ENCODE results near the gene CALCOCO1. TPM values are rescaled to one million over a fixed set of nuclear protein-coding genes. Genes with fewer than 3 reads are reported as not detected.

Gene CALCOCO1
- total and polyA plus RNA-seq, 2 experiments from 2014 or later, result 71.3 to 74.4 TPM

- Histone ChIP-seq H4K20me1 (ENCODE audit: insufficient read depth, poor library complexity, severe bottlenecking) (no peaks in the 10 kb centered on the region), H3K79me2 (no peaks in the 10 kb centered on the region), H2AFZ (no peak overlapping the region), H3K4me2 (no peak overlapping the region), H3K4me1 (ENCODE audit: insufficient read depth) (no peaks in the 10 kb centered on the region), H3K27ac (no peak overlapping the region), H3K36me3 (replicated peaks; ENCODE audit: insufficient read depth, low read depth) (no peaks in the 10 kb centered on the region), H3K4me3 (no peak overlapping the region), H3K27me3 (peaks cover 66% of the 10 kb centered on the region), H3K9me2 (replicated peaks; ENCODE audit: insufficient read depth) (no peaks in the 10 kb centered on the region), H3K9me3 (ENCODE audit: low read depth) (no peaks in the 10 kb centered on the region)
- DNase-seq (ENCODE audit: low spot score), result no peak
- TF ChIP-seq EZH2 (IDR thresholded peaks at IDR 0.05; ENCODE audit: borderline replicate concordance) (no peak), CTCF (IDR thresholded peaks at IDR 0.05; ENCODE audit: poor library complexity) (no peak), EZH2phosphoT487 (IDR thresholded peaks at IDR 0.05; ENCODE audit: low read depth, severe bottlenecking, unreplicated experiment) (no peak)
Observed at GRCh38 chr12:53770281-53770680, 43.0 kb upstream of the CALCOCO1 start.

GRCh38 chr12:53768976-53769375 lies 41.7 kb upstream of the CALCOCO1 start:
- Histone ChIP-seq H4K20me1 (ENCODE audit: insufficient read depth, poor library complexity, severe bottlenecking) (no peaks in the 10 kb centered on the region), H3K27me3 (peaks cover 76% of the 10 kb centered on the region), H3K79me2 (no peaks in the 10 kb centered on the region), H3K4me1 (ENCODE audit: insufficient read depth) (no peaks in the 10 kb centered on the region), H3K4me3 (no peak overlapping the region), H3K4me2 (no peak overlapping the region), H2AFZ (no peak overlapping the region), H3K27ac (no peak overlapping the region), H3K9me2 (replicated peaks; ENCODE audit: insufficient read depth) (no peaks in the 10 kb centered on the region), H3K36me3 (replicated peaks; ENCODE audit: insufficient read depth, low read depth) (no peaks in the 10 kb centered on the region), H3K9me3 (ENCODE audit: low read depth) (no peaks in the 10 kb centered on the region)
- WGBS (ENCODE audit: low lambda C conversion rate, missing lambda C conversion rate), result 72% methylated on average over 5 of the region's 5 CpGs
- TF ChIP-seq EZH2phosphoT487 (IDR thresholded peaks at IDR 0.05; ENCODE audit: low read depth, severe bottlenecking, unreplicated experiment), result no peak
- TF ChIP-seq CTCF (IDR thresholded peaks at IDR 0.05; ENCODE audit: poor library complexity), result no peak
- no peak for TF ChIP-seq EZH2 (IDR thresholded peaks at IDR 0.05; ENCODE audit: borderline replicate concordance)
- no peak for DNase-seq (ENCODE audit: low spot score)

- WGBS (ENCODE audit: low lambda C conversion rate, missing lambda C conversion rate), result 53% methylated on average over 3 of the region's 3 CpGs
- no peaks in the 10 kb centered on the region for H3K36me3 ChIP-seq (replicated peaks; ENCODE audit: insufficient read depth, low read depth)
- H3K9me3 ChIP-seq (ENCODE audit: low read depth), result no peaks in the 10 kb centered on the region
- H3K27ac ChIP-seq, result no peak overlapping the region
- no peaks in the 10 kb centered on the region for H3K79me2 ChIP-seq
- no peaks in the 10 kb centered on the region for H3K4me1 ChIP-seq (ENCODE audit: insufficient read depth)
- H3K4me2 ChIP-seq, result no peak overlapping the region
- no peaks in the 10 kb centered on the region for H4K20me1 ChIP-seq (ENCODE audit: insufficient read depth, poor library complexity, severe bottlenecking)
- no peaks in the 10 kb centered on the region for H3K9me2 ChIP-seq (replicated peaks; ENCODE audit: insufficient read depth)
- TF ChIP-seq CTCF (IDR thresholded peaks at IDR 0.05; ENCODE audit: poor library complexity) (no peak), EZH2 (IDR thresholded peaks at IDR 0.05; ENCODE audit: borderline replicate concordance) (no peak), EZH2phosphoT487 (IDR thresholded peaks at IDR 0.05; ENCODE audit: low read depth, severe bottlenecking, unreplicated experiment) (no peak)
- H2AFZ ChIP-seq, result no peak overlapping the region
- H3K4me3 ChIP-seq, result no peak overlapping the region
- DNase-seq (ENCODE audit: low spot score), result no peak
- peaks cover 89% of the 10 kb centered on the region for H3K27me3 ChIP-seq
Observed at GRCh38 chr12:53766881-53767280, 39.6 kb upstream of the CALCOCO1 start.

DNA sequence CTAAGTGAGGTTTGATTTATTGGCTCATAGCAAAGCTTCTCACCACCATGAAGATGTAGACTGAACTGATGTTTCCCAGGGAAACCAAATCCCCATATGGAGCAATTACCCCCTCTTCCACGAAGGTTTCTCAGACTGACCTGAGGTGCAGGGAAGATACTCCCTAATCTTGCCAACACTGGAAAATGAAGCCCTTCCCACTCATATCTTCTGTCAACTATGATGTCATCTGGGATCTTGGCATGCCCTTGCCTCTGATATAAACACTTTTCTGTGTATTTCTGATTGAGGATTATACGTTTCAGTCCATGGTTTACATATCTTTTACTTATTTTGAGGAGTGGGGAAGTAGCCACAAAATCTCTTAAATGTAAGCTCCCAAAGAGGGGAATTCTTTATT lies 38.6 kb upstream of the CALCOCO1 start:
- H3K36me3 ChIP-seq (replicated peaks; ENCODE audit: insufficient read depth, low read depth), result no peaks in the 10 kb centered on the region
- no peaks in the 10 kb centered on the region for H3K9me3 ChIP-seq (ENCODE audit: low read depth)
- no peak overlapping the region for H3K4me2 ChIP-seq
- no peak overlapping the region for H2AFZ ChIP-seq
- H4K20me1 ChIP-seq (ENCODE audit: insufficient read depth, poor library complexity, severe bottlenecking), result no peaks in the 10 kb centered on the region
- no peak for DNase-seq (ENCODE audit: low spot score)
- no peaks in the 10 kb centered on the region for H3K4me1 ChIP-seq (ENCODE audit: insufficient read depth)
- no peaks in the 10 kb centered on the region for H3K9me2 ChIP-seq (replicated peaks; ENCODE audit: insufficient read depth)
- H3K27ac ChIP-seq, result no peak overlapping the region
- H3K4me3 ChIP-seq, result no peak overlapping the region
- H3K79me2 ChIP-seq, result no peaks in the 10 kb centered on the region
- TF ChIP-seq CTCF (IDR thresholded peaks at IDR 0.05; ENCODE audit: poor library complexity), result no peak
- no peak for TF ChIP-seq EZH2 (IDR thresholded peaks at IDR 0.05; ENCODE audit: borderline replicate concordance)
- no peak for TF ChIP-seq EZH2phosphoT487 (IDR thresholded peaks at IDR 0.05; ENCODE audit: low read depth, severe bottlenecking, unreplicated experiment)
- peaks cover 80% of the 10 kb centered on the region for H3K27me3 ChIP-seq
- 57% methylated on average over 2 of the region's 2 CpGs for WGBS (ENCODE audit: low lambda C conversion rate, missing lambda C conversion rate)

Data from hepatocyte (in vitro differentiated cells).